Activated effector memory CD4-positive, alpha-beta T cell treated with anti-CD3 and anti-CD28 coated beads, Interleukin-2, amount 50 U/mL, for 16 hours (primary cell): ENCODE data around the gene PEMT.

Experiments used
- DNase-seq: peaks from one replicate; pipeline ENCODE4 v3.0.0-alpha.2; 2020

The PEMT gene

DNA sequence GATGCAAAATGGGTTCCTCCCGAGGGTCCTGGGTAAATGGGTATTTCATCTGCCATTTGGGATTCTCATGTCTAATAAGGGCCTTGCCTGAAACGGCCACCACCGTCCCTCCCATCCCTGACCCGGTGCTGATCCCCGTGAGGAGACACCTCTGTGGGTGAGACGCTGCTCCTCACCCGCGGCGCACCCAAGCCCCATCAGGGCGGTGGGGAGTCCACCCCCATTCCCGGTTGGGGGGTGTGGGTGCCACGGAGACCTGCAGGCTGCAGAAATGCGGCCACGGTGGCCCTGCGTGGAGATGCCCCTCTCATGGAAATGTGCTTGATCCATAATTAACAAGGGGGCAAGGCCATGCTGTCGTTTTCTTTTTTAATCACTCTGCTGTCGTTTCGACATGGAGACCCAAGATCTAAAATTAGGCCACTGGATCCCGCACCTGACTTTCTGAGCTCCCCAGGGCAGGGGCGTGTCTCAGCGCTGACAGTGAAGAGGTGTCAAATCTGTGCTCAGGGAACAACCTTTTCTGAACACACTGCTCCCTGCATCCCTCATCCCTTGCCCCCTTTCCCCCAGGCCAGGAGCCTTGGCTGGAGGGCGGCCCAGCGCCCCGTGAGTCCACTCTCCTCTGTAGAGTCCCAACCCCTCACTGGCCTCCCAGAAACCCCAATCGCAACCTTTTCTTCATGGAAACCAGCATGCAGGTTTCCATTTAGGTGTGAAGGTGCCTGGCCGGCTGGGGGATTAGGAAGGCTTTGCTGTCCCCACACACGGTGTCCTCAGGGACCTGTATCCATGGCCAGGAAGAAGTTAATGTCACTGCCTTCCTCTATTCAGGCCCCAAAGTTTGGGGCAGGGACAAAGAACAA, 38.9 kb downstream of the PEMT start:
- DNase-seq, result no peak

DNA sequence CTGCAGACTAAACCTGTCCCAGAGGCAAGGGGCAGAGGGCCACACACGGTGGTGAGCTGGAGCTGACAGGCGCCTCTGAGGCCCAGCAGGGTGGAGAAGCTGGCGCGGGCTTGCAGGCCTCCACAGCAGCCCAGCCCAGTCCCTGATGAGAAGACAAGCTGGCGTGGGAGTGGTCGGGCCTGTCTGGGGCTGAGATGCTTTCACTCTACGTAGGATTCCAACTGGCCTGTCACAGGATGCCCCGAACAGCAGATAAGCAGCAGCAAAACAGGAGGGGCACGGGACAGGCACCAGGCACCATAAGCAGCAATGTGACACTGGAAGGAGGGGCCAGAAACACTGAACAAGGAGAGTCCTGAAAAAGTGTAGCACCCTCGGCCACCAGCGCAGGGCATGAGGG, 40.1 kb downstream of the PEMT start:
- no peak for DNase-seq

DNA sequence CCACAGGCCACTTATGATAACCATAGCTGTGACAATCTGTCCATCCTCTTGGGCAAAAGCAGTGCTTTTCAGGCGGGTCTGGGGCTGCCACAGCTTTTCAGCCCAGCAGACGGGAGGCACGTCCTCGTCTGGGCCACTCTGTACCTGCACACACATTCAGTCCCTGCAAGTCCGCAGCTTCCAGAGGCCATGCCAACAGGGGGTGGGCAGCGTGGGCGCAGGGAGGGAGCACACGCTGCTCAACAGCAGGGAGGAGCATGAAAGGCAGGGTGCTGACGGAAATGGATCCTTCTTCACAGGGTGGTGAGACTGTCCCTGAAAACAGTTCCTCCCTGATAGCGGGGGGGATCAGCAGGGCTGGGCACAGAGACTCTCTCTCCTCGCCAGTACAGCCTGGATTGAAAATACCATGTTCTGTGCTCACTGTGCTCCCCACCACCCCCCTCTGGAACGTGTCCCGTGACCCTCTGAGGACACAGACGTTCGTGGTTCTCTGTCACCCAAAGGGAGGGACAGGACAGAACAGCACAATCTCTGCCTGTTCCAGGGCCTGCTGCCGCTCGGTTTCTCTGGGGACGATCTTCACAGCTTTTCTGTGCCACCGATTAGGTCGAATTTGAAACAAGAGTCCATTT, 41.7 kb downstream of the PEMT start:
- no peak for DNase-seq

DNA sequence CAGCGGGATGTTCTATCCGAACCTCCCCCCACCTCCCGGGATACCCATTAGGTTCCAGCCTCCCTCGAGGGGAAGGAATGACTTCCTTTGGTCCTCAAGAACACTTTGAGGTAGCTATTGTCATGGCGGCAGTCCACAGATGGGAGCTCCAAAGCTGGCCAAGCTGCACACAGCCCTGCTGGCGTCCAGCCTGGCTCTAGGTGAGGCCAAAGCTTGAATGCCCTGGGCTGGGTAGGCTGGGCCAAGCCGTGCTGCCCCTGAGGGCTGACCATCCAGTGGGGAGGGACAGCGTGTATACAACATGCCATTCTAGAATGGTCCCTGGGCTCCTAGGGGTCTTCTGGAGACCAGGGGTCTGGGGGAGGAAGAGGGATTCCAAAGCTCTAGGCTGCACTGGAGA, 43.5 kb downstream of the PEMT start:
- no peak for DNase-seq

DNA sequence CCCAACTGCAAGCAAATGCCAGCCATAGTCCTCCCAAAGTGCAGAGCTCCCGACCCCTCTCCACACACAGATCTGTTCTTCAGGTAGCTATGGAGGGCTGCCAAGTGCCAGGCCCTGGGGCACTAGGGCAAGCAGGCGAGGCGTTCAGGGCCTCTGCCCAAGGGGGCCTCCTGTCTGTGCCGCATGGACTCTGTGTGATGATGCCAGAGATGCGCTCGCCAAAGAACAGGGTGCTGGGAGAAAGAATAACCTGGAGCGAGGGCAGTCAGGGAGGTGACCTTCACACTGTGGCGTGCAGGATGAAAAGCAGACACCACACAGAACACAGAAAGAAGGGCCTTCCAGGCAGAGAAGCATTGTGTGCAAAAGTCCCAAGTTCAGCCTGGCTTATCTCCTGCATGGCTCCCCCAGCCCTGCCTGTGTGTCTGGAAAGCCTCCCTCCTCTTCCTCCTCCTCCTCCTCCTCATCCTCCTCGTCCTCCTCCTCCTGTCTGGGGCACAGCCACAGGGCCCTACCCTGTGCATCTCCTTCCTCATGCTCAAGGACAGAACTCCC, 44.2 kb downstream of the PEMT start:
- DNase-seq, result no peak

DNA sequence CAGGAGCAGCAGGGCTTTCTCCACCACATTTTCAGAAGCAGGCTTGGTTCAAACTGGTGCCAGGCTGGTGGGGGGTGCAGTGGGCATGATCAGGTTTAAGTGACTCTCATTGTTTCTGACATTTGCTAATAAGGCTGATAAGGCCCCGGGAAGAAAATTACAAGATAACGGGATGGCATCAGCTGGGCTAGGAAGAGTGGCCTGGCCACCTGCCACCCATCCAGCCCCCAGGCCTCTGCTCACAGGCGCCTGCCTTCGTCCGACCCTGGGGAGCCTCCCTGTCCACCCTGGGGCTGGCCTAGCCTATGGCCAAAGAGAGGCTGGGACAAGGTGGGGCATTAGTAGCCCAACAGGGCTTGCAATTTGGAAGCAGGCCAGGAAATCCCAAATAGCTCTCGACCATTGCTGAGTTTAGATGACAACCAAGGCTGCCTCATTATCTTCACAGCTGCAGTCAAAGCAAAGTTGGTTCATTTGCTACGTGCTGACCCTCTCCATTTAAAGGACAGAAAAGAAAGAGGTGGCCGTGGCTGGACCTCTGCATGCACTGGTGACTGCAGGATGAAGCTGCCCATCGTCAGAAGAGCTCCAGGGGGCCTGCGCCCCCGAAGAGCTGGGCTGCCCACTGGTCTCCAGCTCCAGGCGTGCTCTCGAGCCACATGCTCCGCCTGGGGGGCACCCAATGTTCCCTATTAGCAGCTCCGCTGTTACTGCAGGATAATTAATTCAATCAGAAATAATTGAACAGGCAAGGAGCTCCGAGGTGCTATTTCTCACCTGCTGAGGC, 44.9 kb downstream of the PEMT start:
- DNase-seq, result no peak

DNA sequence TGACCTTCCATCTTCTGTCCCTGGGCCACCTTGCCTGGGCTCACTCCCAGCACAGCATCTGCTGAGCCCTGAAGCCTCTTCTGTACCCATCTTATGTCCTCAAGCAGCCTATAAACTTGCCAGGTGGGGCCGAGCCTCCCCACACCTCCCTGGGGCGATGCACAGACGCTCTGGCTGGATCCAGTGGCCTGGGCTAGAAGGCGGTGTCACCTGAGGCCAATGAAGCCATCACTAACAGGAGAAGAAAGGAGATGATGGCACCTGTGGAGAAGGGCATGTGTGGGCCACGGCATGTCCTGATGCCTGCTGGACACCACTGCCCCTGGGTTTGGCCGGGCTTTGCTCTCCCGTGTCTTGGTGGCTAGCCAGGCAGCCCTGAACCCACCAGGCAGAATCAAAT, 45.5 kb downstream of the PEMT start:
- no peak for DNase-seq

DNA sequence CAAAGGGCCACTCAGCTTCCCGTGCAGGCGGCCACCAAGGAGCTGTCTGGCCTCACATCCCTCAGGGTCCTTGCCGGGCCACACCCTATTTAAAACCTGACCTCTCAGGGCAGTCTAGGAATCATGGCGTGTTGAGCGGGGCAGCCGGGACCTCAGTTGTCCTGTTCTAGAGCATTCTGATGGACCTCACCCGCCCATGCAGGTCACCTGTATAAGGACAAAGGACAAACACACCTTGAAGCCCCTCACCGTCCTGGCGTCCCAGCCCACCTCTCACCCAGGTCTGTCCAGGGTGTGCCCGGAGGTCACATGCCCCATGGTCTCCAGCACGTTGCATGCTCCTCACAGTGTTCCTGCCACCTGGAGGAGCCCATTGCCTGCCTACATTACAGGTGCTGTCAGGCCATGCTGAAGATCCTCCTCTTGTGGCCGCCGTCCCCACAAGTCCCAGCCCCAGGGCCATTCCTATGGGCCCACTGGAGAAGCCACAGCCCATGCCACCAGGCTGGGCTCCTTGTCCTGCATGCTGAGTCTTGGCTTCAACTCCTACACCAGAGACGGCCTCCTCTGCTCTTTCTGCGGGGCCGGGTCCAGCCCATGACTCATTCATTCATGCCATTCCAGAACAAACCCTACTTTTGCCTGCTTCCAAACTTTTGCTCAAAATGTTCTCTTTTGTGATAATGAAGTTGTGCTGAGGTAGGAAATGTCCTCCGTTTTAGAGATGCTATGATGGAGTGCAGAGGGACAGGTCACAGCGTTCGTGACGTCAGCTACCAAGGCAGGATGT, 46.3 kb downstream of the PEMT start:
- DNase-seq, result no peak

DNA sequence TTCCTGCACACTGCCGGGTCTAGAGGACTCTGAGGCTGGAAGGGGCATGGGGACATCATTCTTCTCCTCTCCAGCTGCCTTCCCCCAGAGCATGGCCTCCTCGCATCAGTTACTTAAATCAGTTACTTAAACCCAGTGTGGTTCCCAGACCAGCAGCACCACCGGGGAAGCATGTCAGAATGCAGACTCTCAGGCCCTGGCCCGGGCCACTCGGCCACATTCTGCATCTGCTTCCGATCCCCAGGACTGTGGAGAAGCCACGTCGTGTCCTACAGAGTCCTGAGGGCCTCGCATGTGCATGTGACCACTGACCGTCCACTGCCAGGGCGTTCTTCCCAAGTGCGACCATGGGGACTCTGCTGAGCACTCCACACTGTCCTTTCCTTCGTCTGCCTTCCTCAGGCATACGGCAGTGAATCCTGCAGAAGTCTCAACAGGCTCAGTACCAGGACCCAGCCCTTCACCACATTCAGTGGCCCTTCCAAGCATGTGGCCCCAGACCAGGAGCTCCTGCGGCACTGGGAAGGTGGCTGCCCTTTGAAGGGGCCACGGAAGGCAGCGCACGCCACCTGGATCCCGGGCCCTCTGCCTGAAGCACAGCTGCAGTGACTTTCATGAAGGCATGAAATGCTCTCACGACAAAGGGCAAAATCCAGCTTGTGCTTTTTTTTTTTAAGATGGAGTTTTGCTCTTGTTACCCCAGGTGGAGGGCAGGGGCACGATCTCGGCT, 48.4 kb downstream of the PEMT start:
- DNase-seq, result no peak

DNA sequence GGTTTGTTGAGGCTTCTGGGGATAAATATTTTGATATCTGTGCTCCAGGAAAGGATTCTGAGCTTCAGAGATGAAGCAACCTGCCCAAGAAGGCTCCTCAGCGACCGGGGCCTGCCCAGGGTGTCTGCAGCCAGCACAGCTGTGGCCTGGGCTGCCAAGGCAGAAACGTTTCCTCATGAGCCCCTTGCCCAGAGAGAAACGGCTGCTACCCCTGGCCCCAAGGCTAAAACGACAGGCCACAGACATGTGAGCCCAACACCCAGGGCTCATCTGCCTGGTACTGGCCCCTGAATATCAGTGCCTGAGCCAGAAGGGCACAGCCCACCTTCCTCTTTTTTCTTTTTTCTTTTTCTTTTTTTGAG, 49.9 kb downstream of the PEMT start:
- no peak for DNase-seq

DNA sequence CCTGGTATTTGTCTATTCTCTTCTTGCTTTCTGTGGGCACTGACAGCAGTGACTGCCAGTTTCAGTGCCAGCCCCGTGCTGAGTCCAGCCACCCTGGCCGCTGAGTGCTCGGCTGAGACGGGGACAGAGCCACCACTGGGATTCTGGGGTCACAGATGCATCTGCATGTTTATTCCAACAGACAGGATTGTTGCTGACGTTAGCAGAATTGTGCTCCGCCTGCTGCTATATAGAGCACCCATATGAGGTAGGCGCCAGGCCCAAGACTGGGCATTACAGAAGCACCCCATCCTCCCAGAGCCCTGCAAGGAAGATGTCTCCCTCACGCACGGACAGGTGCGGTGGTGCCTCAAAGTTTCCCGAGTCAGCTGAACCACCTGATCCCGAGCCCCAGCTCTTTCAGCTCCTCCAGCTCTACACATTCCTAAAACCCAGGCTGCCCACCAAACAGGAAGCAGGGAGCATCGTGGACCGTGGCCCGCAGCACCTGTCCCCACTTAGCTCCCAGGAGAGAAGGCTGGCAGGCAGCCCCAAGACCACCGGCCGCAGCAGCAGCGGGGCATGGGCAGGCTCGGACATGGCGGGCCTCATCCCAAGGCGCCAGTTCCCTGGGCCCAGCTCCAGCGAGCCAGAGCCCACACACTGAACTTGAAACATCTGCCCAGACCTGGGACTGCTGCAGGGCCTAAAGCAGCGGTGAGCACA, 50.4 kb downstream of the PEMT start:
- DNase-seq, result no peak

DNA sequence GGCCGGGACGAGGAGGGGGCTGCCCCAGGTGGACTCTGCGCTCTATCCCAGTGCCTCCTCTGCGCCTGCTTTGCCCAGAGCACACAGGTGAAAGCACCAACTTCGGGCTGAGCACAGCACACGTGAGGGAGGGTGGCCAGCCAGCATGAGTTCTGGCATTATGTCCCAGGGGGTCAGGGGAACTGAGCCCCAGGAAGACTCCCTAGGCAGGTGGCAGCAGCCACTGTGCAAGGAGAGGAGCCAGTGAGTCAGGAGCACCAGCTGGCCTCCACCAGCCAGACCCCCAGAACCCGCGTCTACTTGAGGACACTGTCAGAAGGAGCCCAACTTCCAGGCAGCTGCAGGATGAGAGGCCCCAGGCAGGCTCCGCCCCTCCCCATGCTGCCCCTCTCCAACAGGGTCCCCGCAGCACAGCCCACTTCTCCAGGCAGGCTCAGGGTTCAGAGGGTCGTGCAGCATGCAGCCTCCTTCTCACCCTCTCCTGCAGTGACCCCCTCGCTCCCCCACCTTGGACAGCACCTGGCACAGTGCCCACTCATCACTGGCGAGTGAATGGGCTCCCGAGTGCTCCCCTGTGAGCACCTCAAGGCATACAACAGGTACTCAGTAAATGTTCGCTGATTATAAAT, 51.1 kb downstream of the PEMT start:
- DNase-seq, result no peak

DNA sequence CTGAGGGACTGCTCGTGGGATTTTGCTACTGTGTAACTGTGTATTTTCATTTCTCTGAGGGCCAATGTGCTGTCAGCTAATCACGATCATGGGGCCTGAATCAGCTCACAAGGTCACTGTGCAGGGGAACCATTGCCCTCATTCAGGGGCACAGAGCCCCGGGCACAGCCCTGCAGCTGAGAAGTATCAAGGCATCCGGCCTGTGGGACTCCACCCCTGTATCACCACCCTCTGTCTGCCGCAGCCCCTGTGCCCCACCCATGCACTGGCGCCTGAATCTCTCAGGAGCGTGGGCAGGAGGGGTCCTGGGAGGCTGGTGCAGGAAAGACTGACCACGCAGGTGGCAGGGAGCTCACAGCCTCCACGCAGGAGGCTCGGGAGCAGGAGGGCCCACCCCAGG, 51.9 kb downstream of the PEMT start:
- DNase-seq, result no peak

DNA sequence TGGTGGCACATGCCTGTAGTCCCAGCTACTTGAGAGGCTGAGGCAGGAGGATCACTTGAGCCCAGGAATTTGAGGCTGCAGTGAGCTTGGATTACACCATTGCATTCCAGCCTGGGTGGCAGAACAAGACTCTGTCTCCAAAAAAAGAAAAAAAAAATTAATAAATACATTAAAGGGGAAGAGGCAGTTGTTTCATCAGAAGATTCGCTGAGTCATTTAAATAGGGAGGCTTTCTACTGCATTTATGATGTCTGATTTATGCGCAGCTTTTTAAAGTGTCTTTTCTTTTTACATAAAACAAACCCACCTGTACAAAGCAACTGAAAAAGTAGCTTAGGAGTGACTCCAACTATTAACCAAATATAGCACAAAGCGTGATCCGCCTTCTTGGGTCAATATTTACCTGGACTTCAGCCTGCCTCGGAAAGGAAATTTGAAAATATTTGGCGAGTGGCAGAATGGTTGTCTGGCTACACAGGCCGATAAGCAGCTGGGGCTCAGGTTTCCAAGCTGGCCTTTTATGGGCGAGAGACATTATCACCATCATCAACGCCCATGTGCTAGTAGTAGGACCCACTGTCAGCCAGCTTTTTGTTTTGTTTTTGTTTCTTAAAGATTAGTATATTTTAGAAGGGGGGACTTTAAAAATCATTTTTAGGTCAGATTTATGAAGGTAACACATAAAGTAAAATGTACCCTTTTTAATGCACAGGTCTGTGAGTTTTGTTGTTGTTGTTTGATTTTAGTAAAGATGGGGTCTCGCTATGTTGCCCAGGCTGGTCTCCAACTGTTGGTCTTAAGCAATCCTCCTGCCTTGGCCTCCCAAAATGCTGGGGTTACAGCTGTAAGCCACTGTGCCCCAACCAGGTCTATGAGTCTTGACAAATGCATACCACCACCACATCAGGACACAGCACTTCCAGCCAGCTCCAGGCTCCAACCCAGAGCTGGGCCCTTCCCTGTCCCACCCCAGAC, 52.8 kb downstream of the PEMT start:
- no peak for DNase-seq

DNA sequence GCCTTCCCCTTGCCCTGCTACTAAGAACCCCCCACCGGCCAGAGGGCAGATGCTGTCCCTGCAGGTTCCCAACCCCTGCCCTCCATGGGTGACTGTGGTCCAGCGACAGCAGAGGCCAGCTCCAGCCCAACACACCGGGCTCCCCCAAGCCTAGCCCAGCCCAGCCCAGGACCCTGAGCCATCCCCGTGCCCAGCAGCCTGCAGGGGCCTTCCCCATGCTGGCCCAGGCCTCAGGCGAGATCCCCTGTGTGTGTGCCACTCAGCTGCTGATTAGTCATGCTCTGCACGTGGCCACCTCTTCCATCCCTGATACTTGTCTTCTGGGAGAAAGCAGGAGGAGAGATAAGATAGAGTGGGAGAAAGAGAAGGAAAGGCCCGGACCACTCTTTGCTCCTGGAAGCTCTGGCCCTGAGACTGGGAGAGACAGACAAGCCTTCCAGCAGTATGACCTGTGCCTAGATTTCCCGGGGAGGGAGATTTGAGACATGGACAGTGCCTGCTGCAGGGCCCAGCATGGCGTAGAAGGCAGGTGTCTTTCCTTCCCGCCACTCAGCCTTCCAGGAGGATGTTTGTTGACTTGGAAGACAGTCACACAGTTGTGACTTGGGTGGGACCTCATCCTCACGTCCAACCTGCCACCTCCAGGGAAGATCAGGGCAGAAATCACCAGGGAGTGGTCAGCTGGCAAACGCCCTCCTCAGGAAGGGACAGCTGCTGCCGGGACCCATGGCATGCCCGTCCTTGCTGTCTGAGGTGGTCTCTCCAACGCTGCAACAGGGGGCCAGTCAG, 54.0 kb downstream of the PEMT start:
- DNase-seq, result no peak

DNA sequence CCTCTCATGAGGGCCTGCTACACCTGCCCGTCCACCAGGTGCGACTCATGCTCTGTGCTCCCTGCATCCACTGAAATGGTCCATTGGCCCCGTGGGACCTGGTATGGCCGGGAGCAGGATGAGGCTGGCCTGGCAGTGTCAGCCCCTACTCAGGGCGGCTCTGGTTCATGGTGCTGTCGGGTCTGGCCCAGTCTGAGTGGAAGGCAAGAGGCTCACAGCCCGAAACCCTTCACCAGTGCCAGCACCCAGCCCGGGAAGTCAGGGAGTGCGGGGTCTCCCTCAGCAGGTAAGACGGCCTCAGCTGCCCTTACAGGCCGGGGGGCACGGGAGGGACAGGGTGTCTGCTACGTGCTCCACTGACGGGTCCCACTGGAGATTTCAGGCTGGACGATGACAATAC, 54.8 kb downstream of the PEMT start:
- DNase-seq, result no peak

DNA sequence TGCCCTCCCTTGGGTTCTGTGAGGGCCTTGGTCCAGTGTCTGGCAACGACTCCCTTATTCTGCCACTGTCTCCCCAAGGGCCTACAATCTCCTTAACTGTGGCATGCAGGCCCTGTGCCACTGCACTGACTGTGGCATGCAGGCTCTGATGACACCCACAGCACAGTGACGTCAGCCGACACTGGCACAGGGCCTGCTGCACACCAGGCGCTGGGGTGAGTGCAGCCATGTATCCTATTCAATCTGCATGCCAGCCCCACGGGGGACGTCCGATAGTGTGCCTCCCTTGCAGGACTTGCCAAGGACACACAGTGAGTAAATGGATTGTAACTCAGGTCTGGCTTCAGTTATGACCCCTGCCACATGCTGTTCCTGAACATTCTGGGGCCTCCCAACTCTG, 55.6 kb downstream of the PEMT start:
- DNase-seq, result no peak

DNA sequence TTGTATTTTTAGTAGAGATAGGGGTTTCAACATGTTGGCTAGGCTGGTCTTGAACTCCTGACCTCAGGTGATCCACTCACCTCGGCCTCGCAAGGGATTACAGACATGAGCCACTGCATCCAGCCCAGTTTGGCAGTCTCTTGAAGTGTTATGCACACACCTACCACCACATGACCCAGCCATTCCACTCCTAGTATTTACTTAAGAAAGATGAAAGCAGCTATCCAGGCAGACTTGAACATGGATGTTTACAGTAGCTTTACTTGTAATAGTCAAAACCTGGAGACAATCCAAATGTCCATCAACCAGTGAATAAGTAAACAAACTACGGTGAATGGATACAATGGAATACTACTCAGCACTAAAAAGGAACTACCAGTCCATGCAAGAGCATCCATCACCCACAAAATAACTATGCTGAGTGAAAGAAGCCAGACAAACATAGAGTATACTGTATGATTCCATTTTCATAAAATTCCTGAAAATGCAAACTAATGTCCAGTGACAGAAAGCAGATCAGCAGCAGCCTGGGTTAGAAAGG, 57.5 kb downstream of the PEMT start:
- DNase-seq, result no peak

DNA sequence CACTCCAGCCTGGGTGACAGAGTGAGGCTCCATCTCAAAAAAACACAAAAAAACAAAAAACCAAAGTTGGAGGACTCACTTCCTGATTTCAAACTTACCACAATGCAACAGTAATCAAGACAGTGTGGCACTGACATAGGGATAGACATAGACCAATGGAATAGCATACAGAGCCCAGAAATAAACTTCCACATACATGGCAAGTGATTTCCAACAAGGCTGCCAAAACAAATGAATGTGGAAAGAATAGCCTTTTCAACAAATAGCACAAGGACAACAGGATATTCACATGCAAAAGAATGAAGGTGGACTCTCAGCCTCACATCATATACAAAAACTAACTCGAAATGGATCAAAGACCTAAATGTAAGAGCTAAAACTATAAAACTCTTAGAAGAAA, 58.5 kb downstream of the PEMT start:
- DNase-seq, result no peak
